Measurements from ENCODE around the gene STON2.

Gene STON2

DNA sequence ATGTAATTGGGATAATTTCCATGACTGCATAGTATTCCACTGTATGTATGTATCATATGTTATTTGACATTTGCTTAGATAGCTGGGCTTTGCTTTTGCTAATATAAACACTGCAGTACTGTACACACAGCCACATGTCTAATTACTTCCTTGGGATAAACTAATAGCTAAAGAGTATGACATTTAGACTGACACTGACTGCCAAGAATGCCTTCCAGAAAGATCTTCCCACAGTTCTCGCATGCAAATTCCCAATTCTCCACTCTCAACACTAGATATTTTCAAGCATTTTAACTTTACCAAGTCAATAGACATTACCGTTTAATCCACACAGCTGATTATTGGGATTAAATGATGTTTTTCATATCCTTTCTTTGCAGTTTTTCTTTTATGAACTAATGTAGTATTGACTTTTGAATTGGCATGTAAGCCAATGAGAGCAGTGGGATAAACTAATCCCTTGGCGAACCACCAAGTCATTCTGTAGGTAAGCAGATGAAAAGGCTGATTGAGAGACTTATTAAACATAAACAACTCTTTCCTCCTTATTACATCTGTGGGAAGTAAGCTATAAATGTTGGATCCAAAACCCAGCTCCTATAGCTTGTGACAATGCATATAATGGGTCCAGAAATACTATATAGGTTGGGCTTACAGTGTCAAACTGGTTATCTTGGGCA lies 55.5 kb downstream of the STON2 start:
- Histone ChIP-seq H3K9ac (ENCODE audit: low read depth, low read length) (no peak overlapping the region), H3K36me3 (ENCODE audit: control insufficient read depth, insufficient read depth, low read length) (no peaks in the 10 kb centered on the region), H3K27ac (ENCODE audit: low read depth, low read length) (no peak overlapping the region), H3K4me3 (ENCODE audit: low read depth, low read length) (no peak overlapping the region), H3K27me3 (ENCODE audit: control insufficient read depth, insufficient read depth, low read length) (no peaks in the 10 kb centered on the region), H3K4me1 (ENCODE audit: control insufficient read depth, insufficient read depth, low read length) (peaks cover 7% of the 10 kb centered on the region; the same call in 1 of the 2 replicates), H3K9me3 (ENCODE audit: control insufficient read depth, insufficient read depth, low read length) (no peaks in the 10 kb centered on the region)

GRCh38 chr14:81343701-81344100 lies 56.4 kb downstream of the STON2 start:
- no peaks in the 10 kb centered on the region for H3K27me3 ChIP-seq (ENCODE audit: control insufficient read depth, insufficient read depth, low read length)
- no peaks in the 10 kb centered on the region for H3K9me3 ChIP-seq (ENCODE audit: control insufficient read depth, insufficient read depth, low read length)
- no peaks in the 10 kb centered on the region for H3K36me3 ChIP-seq (ENCODE audit: control insufficient read depth, insufficient read depth, low read length)
- no peak overlapping the region for H3K27ac ChIP-seq (ENCODE audit: low read depth, low read length)
- no peak overlapping the region for H3K4me3 ChIP-seq (ENCODE audit: low read depth, low read length)
- no peak overlapping the region for H3K9ac ChIP-seq (ENCODE audit: low read depth, low read length)
- H3K4me1 ChIP-seq (ENCODE audit: control insufficient read depth, insufficient read depth, low read length), result peaks cover 7% of the 10 kb centered on the region; the same call in 1 of the 2 replicates

DNA sequence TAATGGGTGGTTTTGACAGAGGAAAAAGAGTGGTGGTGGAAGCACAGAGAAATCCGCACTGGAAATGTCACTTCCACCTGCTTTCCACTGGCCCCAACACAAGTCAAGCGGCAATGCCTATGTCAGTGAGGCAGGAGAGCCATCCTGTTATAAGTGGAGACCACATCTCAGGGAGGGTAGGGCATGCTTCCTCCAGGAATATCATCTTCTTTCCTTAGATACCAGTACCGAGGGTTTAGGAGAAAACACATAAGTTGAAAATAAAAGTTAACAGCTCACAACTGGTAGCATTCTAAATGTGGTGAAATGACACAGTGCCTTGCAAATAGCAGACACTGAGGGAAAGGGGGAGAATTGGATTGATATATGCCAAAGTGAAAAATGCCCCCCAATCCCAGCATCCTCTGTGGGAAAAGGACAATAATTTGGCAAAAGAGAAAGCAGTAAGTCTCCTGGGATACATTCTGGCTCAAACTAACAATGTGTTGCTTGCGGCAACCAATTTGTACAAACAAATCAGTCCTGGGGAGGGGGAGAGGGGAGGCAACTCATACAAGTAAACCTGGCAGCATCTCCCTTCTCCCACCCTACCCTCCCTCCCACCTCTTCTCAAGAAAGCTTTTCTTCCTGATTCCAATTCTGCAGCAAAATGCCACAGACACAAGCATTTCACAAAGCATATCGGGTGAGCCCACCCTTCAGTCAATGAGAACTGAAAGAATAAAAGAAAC lies 57.1 kb downstream of the STON2 start:
- Histone ChIP-seq H3K27me3 (ENCODE audit: control insufficient read depth, insufficient read depth, low read length) (no peaks in the 10 kb centered on the region), H3K4me3 (ENCODE audit: low read depth, low read length) (no peak overlapping the region), H3K36me3 (ENCODE audit: control insufficient read depth, insufficient read depth, low read length) (no peaks in the 10 kb centered on the region), H3K9me3 (ENCODE audit: control insufficient read depth, insufficient read depth, low read length) (no peaks in the 10 kb centered on the region), H3K9ac (ENCODE audit: low read depth, low read length) (no peak overlapping the region), H3K4me1 (ENCODE audit: control insufficient read depth, insufficient read depth, low read length) (peaks cover 2% of the 10 kb centered on the region; the same call in 1 of the 2 replicates), H3K27ac (ENCODE audit: low read depth, low read length) (no peak overlapping the region)

GRCh38 chr14:81341781-81342180 lies 58.3 kb downstream of the STON2 start:
- Histone ChIP-seq H3K9me3 (ENCODE audit: control insufficient read depth, insufficient read depth, low read length) (no peaks in the 10 kb centered on the region), H3K27ac (ENCODE audit: low read depth, low read length) (no peak overlapping the region), H3K36me3 (ENCODE audit: control insufficient read depth, insufficient read depth, low read length) (no peaks in the 10 kb centered on the region), H3K9ac (ENCODE audit: low read depth, low read length) (no peak overlapping the region), H3K4me3 (ENCODE audit: low read depth, low read length) (no peak overlapping the region), H3K27me3 (ENCODE audit: control insufficient read depth, insufficient read depth, low read length) (no peaks in the 10 kb centered on the region), H3K4me1 (ENCODE audit: control insufficient read depth, insufficient read depth, low read length) (no peaks in the 10 kb centered on the region)

DNA sequence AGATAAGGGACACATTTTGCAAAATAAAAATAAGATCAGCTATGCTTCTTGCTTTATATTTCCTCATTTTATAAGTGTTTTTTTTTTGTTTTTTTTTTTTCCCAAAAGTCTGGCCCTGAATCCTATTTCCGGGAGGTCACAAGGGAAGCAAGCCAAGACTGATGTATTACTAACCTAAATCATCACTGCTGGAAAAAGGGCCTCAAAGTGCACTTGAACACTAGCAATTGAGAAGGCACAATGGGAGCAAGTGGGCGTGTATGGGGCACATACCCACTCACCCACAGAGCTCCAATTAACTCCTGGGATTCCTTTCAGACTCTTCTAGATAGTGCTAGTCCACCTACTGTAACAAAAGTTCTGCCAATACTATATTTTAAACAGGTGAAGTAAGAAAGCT lies 58.8 kb downstream of the STON2 start:
- Histone ChIP-seq H3K27ac (ENCODE audit: low read depth, low read length) (no peak overlapping the region), H3K36me3 (ENCODE audit: control insufficient read depth, insufficient read depth, low read length) (no peaks in the 10 kb centered on the region), H3K4me3 (ENCODE audit: low read depth, low read length) (no peak overlapping the region), H3K27me3 (ENCODE audit: control insufficient read depth, insufficient read depth, low read length) (no peaks in the 10 kb centered on the region), H3K9ac (ENCODE audit: low read depth, low read length) (no peak overlapping the region), H3K9me3 (ENCODE audit: control insufficient read depth, insufficient read depth, low read length) (no peaks in the 10 kb centered on the region), H3K4me1 (ENCODE audit: control insufficient read depth, insufficient read depth, low read length) (no peaks in the 10 kb centered on the region)

- Histone ChIP-seq H3K9ac (ENCODE audit: low read depth, low read length) (no peak overlapping the region), H3K36me3 (ENCODE audit: control insufficient read depth, insufficient read depth, low read length) (no peaks in the 10 kb centered on the region), H3K4me1 (ENCODE audit: control insufficient read depth, insufficient read depth, low read length) (no peaks in the 10 kb centered on the region), H3K27ac (ENCODE audit: low read depth, low read length) (no peak overlapping the region), H3K4me3 (ENCODE audit: low read depth, low read length) (no peak overlapping the region), H3K9me3 (ENCODE audit: control insufficient read depth, insufficient read depth, low read length) (no peaks in the 10 kb centered on the region), H3K27me3 (ENCODE audit: control insufficient read depth, insufficient read depth, low read length) (no peaks in the 10 kb centered on the region)
These were observed 59.9 kb downstream of the STON2 start for GRCh38 chr14:81340201-81340600.

- Histone ChIP-seq H3K4me3 (ENCODE audit: low read depth, low read length) (no peak overlapping the region), H3K36me3 (ENCODE audit: control insufficient read depth, insufficient read depth, low read length) (no peaks in the 10 kb centered on the region), H3K9ac (ENCODE audit: low read depth, low read length) (no peak overlapping the region), H3K4me1 (ENCODE audit: control insufficient read depth, insufficient read depth, low read length) (no peaks in the 10 kb centered on the region), H3K27ac (ENCODE audit: low read depth, low read length) (no peak overlapping the region), H3K27me3 (ENCODE audit: control insufficient read depth, insufficient read depth, low read length) (no peaks in the 10 kb centered on the region), H3K9me3 (ENCODE audit: control insufficient read depth, insufficient read depth, low read length) (no peaks in the 10 kb centered on the region)
These were observed 63.1 kb downstream of the STON2 start for GRCh38 chr14:81337073-81337472.

- no peaks in the 10 kb centered on the region for H3K27me3 ChIP-seq (ENCODE audit: control insufficient read depth, insufficient read depth, low read length)
- H3K9ac ChIP-seq (ENCODE audit: low read depth, low read length), result no peak overlapping the region
- H3K27ac ChIP-seq (ENCODE audit: low read depth, low read length), result no peak overlapping the region
- H3K9me3 ChIP-seq (ENCODE audit: control insufficient read depth, insufficient read depth, low read length), result no peaks in the 10 kb centered on the region
- H3K4me3 ChIP-seq (ENCODE audit: low read depth, low read length), result no peak overlapping the region
- H3K4me1 ChIP-seq (ENCODE audit: control insufficient read depth, insufficient read depth, low read length), result no peaks in the 10 kb centered on the region
- H3K36me3 ChIP-seq (ENCODE audit: control insufficient read depth, insufficient read depth, low read length), result no peaks in the 10 kb centered on the region
These were observed 64.1 kb downstream of the STON2 start for GRCh38 chr14:81336009-81336408.

GRCh38 chr14:81332725-81333124 lies 67.4 kb downstream of the STON2 start:
- Histone ChIP-seq H3K9me3 (ENCODE audit: control insufficient read depth, insufficient read depth, low read length) (no peaks in the 10 kb centered on the region), H3K4me1 (ENCODE audit: control insufficient read depth, insufficient read depth, low read length) (0 out of 2 replicates have a peak, but pooled peaks cover 3% of the 10 kb centered on the region), H3K9ac (ENCODE audit: low read depth, low read length) (no peak overlapping the region), H3K4me3 (ENCODE audit: low read depth, low read length) (no peak overlapping the region), H3K36me3 (ENCODE audit: control insufficient read depth, insufficient read depth, low read length) (no peaks in the 10 kb centered on the region), H3K27me3 (ENCODE audit: control insufficient read depth, insufficient read depth, low read length) (no peaks in the 10 kb centered on the region), H3K27ac (ENCODE audit: low read depth, low read length) (no peak overlapping the region)

GRCh38 chr14:81331229-81332021 lies 68.7 kb downstream of the STON2 start:
- Histone ChIP-seq H3K27ac (ENCODE audit: low read depth, low read length) (no peak overlapping the region), H3K27me3 (ENCODE audit: control insufficient read depth, insufficient read depth, low read length) (no peaks in the 10 kb centered on the region), H3K9ac (ENCODE audit: low read depth, low read length) (no peak overlapping the region), H3K4me3 (ENCODE audit: low read depth, low read length) (no peak overlapping the region), H3K36me3 (ENCODE audit: control insufficient read depth, insufficient read depth, low read length) (no peaks in the 10 kb centered on the region), H3K9me3 (ENCODE audit: control insufficient read depth, insufficient read depth, low read length) (no peaks in the 10 kb centered on the region), H3K4me1 (ENCODE audit: control insufficient read depth, insufficient read depth, low read length) (0 out of 2 replicates have a peak, but pooled peaks cover 3% of the 10 kb centered on the region)
